ENCODE data around the gene BAG5. TPM values are rescaled to one million over a fixed set of nuclear protein-coding genes. Genes with fewer than 3 reads are reported as not detected.
A peak's percentile ranks its signal among the peaks of the same experiment; 100 is the strongest.

BAG5 gene
- total RNA-seq, 1 experiment from 2014 or later, result 36.5 TPM

DNA sequence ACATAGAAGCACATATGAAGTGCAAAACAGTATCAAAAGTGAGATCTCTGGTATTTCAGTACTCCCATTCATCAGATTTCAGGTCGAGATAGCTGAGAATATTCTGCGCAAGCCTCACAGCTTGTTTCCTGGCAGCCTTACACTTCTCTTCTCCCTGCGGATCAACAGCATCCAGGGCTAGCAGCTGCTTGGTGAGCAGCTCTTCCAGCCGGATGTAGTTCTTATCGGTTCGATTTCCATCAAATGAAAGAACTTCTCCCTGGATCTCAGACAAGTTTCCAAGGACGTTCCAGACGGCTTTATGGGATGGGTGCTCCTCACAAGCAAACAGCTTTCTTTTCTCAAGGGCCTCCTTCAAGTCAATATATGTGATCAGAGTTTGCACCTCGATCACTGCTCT is 2.7 kb downstream of the BAG5 start:
- H3K9me3 Mint-ChIP-seq (ENCODE audit: low read depth, unreplicated experiment), result no peaks in the 10 kb centered on the region
- H3K4me3 Mint-ChIP-seq (ENCODE audit: low read depth, unreplicated experiment), result no peak overlapping the region
- TSS peak; percentile 36 for BruUV-seq (replicated peaks)
- no peak for DNase-seq
- peaks cover 57% of the 10 kb centered on the region for H3K36me3 Mint-ChIP-seq (ENCODE audit: insufficient read depth, unreplicated experiment)
- TF ChIP-seq, protein P1, sequence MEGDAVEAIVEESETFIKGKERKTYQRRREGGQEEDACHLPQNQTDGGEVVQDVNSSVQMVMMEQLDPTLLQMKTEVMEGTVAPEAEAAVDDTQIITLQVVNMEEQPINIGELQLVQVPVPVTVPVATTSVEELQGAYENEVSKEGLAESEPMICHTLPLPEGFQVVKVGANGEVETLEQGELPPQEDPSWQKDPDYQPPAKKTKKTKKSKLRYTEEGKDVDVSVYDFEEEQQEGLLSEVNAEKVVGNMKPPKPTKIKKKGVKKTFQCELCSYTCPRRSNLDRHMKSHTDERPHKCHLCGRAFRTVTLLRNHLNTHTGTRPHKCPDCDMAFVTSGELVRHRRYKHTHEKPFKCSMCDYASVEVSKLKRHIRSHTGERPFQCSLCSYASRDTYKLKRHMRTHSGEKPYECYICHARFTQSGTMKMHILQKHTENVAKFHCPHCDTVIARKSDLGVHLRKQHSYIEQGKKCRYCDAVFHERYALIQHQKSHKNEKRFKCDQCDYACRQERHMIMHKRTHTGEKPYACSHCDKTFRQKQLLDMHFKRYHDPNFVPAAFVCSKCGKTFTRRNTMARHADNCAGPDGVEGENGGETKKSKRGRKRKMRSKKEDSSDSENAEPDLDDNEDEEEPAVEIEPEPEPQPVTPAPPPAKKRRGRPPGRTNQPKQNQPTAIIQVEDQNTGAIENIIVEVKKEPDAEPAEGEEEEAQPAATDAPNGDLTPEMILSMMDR (IDR thresholded peaks at IDR 0.05; ENCODE audit: unreplicated experiment), result no peak
- H3K27ac Mint-ChIP-seq (ENCODE audit: unreplicated experiment), result no peak overlapping the region
- H3K27me3 Mint-ChIP-seq (ENCODE audit: unreplicated experiment), result no peaks in the 10 kb centered on the region
- peaks cover 23% of the 10 kb centered on the region for H3K4me1 Mint-ChIP-seq (ENCODE audit: low read depth, unreplicated experiment)
- CTCF ChIA-PET, result interaction anchor here (0.5 kb wide), 1 partner anchor 910 kb away, joined by 4 read pairs; no protein-coding TSS in a partner anchor
- intact Hi-C loops (cut with micrococcal nuclease; ENCODE audit: unreplicated experiment), result no loop called here

DNA sequence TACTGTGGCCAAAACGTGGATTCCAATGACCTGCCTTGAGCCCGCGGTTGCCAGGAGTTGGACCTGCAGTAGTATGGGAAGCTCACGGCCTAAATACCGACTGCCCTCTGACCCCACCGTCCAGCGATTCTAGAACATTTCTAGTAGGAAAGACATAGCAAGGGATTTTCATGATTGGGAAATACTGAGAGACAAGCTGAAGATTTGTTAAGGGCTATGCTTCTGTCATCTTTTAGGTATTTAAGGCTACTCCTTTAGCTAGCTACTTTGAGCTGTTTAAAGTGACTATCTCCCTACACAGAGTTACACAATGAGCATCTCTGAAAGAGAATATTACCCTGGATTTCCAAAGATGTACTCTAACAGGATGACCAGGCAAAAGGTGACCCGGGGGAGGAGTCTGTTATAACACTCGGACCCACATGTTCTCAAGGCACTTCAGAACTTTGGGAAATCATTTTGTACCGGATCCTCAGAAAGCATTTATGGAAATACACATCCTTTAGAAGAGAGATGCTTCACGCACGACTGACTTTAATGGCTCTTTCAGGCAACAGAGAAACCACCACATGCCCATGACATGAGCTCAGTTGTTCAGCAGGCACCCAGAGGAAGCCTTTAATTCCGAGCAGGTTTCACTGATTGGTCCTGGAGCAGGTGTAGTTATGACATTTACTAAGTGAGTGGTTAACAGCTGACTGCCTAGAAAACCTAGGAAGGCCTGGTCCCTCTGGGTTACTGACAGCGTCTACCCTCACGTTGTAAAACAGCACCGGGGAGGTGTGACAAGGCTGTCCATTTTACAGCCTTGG is 4.2 kb downstream of the BAG5 start:
- intact Hi-C loops (cut with micrococcal nuclease; ENCODE audit: unreplicated experiment), result no loop called here
- no peaks in the 10 kb centered on the region for H3K27me3 Mint-ChIP-seq (ENCODE audit: unreplicated experiment)
- CTCF ChIA-PET, result interaction anchor here (0.7 to 1.6 kb wide), 2 partner anchors 9 to 182 kb away, joined by 3 read pairs; no protein-coding TSS in a partner anchor
- H3K4me3 Mint-ChIP-seq (ENCODE audit: low read depth, unreplicated experiment), result no peak overlapping the region
- H3K27ac Mint-ChIP-seq (ENCODE audit: unreplicated experiment), result no peak overlapping the region
- peaks cover 52% of the 10 kb centered on the region for H3K36me3 Mint-ChIP-seq (ENCODE audit: insufficient read depth, unreplicated experiment)
- H3K4me1 Mint-ChIP-seq (ENCODE audit: low read depth, unreplicated experiment), result peaks cover 23% of the 10 kb centered on the region
- no peak for DNase-seq
- no TSS peak for BruUV-seq (replicated peaks)
- TF ChIP-seq, protein P1 (IDR thresholded peaks at IDR 0.05; ENCODE audit: unreplicated experiment), result no peak
- no peaks in the 10 kb centered on the region for H3K9me3 Mint-ChIP-seq (ENCODE audit: low read depth, unreplicated experiment)

DNA sequence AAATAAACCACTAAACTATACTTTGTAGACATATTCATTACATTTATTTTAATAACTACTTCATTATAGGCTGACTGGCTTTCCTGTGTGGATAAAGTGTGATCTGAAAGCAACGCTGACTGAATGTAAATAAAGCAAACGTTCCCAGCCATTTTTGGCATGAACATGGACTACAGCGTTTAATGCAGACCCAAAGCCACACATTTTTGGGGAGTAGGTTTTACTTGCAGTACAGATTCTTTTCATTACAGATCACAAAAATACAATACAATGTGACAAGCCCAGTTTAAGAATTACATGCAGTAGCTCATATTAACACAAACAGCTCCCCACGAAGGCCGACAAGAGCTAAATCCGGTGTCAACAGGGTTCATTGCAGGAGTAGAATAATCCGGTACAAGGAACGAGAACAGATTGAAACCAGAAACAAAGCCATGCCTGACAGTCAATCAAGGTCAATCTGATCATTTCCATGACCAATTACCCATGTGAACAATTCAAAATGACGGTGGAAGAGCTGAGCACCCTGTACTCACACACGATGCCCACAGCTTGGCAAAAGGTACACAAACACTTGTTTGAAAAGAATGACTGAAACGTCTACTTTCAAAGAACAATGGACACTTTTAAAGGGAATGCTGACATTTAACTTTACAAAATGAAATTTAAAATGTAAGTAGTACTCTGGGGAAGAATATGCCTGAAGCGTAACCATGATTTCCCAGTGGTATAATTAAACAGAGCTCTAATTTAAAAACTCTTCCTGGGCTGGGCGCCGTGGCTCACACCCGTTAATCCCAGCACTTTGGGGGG is 5.3 kb downstream of the BAG5 start:
- Mint-ChIP-seq H3K9me3 (ENCODE audit: low read depth, unreplicated experiment) (no peaks in the 10 kb centered on the region), H3K27me3 (ENCODE audit: unreplicated experiment) (no peaks in the 10 kb centered on the region), H3K27ac (ENCODE audit: unreplicated experiment) (no peak overlapping the region), H3K4me1 (ENCODE audit: low read depth, unreplicated experiment) (peaks cover 23% of the 10 kb centered on the region), H3K36me3 (ENCODE audit: insufficient read depth, unreplicated experiment) (peaks cover 43% of the 10 kb centered on the region), H3K4me3 (ENCODE audit: low read depth, unreplicated experiment) (no peak overlapping the region)
- intact Hi-C loops (cut with micrococcal nuclease; ENCODE audit: unreplicated experiment), result no loop called here
- no peak for DNase-seq
- TF ChIP-seq, protein P1 (IDR thresholded peaks at IDR 0.05; ENCODE audit: unreplicated experiment), result no peak
- BruUV-seq (replicated peaks), result no TSS peak
- CTCF ChIA-PET, result interaction anchor here (1.6 kb wide), 1 partner anchor 8 kb away, joined by 3 read pairs; no protein-coding TSS in a partner anchor

DNA sequence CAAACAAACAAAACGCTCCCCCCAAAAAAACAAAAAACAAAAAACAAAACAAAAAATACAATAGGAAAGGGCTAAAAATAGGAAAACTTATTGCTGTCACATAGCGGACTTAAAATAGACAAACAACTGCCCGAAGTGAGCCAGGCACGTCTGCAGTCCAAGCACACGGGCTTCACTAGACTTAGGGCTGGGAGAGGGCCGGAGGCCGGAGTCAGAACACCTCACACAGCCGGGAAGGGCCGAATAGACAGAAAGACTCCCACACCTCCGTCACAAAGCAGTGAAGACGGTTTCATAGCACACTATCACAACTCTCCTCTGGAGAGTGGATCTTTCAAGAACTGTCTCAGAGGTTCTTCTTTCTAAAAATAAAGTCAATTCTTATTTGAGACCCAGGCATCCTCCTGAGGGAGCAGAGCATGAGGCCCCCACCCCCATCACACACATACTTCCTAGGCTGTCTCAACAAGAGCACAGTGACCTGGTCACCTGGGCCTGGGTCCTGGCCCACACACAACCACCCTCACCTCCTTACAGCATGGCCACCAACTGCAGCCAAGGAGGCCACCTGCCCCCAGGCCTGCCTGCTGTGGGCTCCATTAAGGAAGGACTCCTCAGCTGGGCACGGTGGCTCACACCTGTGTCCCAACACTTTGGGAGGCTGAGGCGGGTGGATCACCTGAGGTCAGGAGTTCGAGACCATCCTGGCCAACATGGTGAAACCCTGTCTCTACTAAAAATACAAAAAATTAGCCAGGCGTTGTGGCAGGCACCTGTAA is 6.7 kb downstream of the BAG5 start:
- Mint-ChIP-seq H3K4me3 (ENCODE audit: low read depth, unreplicated experiment) (no peak overlapping the region), H3K27me3 (ENCODE audit: unreplicated experiment) (no peaks in the 10 kb centered on the region), H3K36me3 (ENCODE audit: insufficient read depth, unreplicated experiment) (peaks cover 29% of the 10 kb centered on the region), H3K4me1 (ENCODE audit: low read depth, unreplicated experiment) (peaks cover 11% of the 10 kb centered on the region), H3K9me3 (ENCODE audit: low read depth, unreplicated experiment) (no peaks in the 10 kb centered on the region), H3K27ac (ENCODE audit: unreplicated experiment) (no peak overlapping the region)
- CTCF ChIA-PET, result no interaction called here
- no TSS peak for BruUV-seq (replicated peaks)
- intact Hi-C loops (cut with micrococcal nuclease; ENCODE audit: unreplicated experiment), result no loop called here
- DNase-seq, result no peak
- TF ChIP-seq, protein P1 (IDR thresholded peaks at IDR 0.05; ENCODE audit: unreplicated experiment), result no peak

All from Calu3 (cell line).